ENCODE measurements around the gene SPIN4. TPM values are rescaled to one million over a fixed set of nuclear protein-coding genes. Genes with fewer than 3 reads are reported as not detected.

The SPIN4 gene
- total RNA-seq, 4 donors from 2014 or later, result 2.0 to 6.2 (median 3.5) TPM

GRCh38 chrX:63330681-63331080 lies 20.5 kb downstream of the SPIN4 start:
- no peaks in the 10 kb centered on the region for H3K4me1 ChIP-seq
- H3K4me3 ChIP-seq, result no peak overlapping the region
- ATAC-seq, result no peak
- H3K36me3 ChIP-seq, result no peaks in the 10 kb centered on the region
- H3K27me3 ChIP-seq, result no peaks in the 10 kb centered on the region
- no peaks in the 10 kb centered on the region for H3K9me3 ChIP-seq
- no peak for TF ChIP-seq CTCF (IDR thresholded peaks at IDR 0.05)
- no peak for TF ChIP-seq EP300 (IDR thresholded peaks at IDR 0.05)
- no peak for TF ChIP-seq POLR2A (IDR thresholded peaks at IDR 0.05)
- TF ChIP-seq POLR2AphosphoS5 (IDR thresholded peaks at IDR 0.05), result no peak
- WGBS, 2 donors (ENCODE audit: low coverage in 1 of 2), result 58 to 87% methylated on average over 2 to 3 of the region's 8 CpGs
- H3K27ac ChIP-seq, result no peak overlapping the region

GRCh38 chrX:63327788-63328187 lies 23.3 kb downstream of the SPIN4 start:
- Histone ChIP-seq H3K4me1 (no peaks in the 10 kb centered on the region), H3K27me3 (no peaks in the 10 kb centered on the region), H3K9me3 (no peaks in the 10 kb centered on the region), H3K4me3 (no peak overlapping the region), H3K27ac (no peak overlapping the region), H3K36me3 (no peaks in the 10 kb centered on the region)
- no peak for TF ChIP-seq EP300 (IDR thresholded peaks at IDR 0.05)
- TF ChIP-seq POLR2A (IDR thresholded peaks at IDR 0.05), result no peak
- no peak for TF ChIP-seq POLR2AphosphoS5 (IDR thresholded peaks at IDR 0.05)
- TF ChIP-seq CTCF (IDR thresholded peaks at IDR 0.05), result no peak
- no peak for ATAC-seq
- WGBS, 2 donors (ENCODE audit: low coverage in 1 of 2), result 69 to 86% methylated on average over 2 of the region's 2 CpGs

GRCh38 chrX:63299596-63299995 lies 51.5 kb downstream of the SPIN4 start:
- Histone ChIP-seq H3K27ac (no peak overlapping the region), H3K36me3 (no peaks in the 10 kb centered on the region), H3K27me3 (no peaks in the 10 kb centered on the region), H3K4me3 (no peak overlapping the region), H3K9me3 (no peaks in the 10 kb centered on the region), H3K4me1 (no peaks in the 10 kb centered on the region)
- TF ChIP-seq CTCF (IDR thresholded peaks at IDR 0.05) (no peak), POLR2AphosphoS5 (IDR thresholded peaks at IDR 0.05) (no peak)
- no peak for ATAC-seq
- WGBS, 2 donors (ENCODE audit: low coverage in 1 of 2), result 80 to 95% methylated on average over 1 to 3 of the region's 13 CpGs
